ENCODE results near the gene ZMIZ1.

The ZMIZ1 gene

GRCh38 chr10:79166312-79166721 is 97.6 kb downstream of the ZMIZ1 start:
- in situ Hi-C loops (cut with MboI; ENCODE audit: low sequenced_read_pairs), result no loop called here

- in situ Hi-C loops (cut with MboI; ENCODE audit: low sequenced_read_pairs), result no loop called here
Observed at GRCh38 chr10:79166741-79167140, 98.0 kb downstream of the ZMIZ1 start.

- in situ Hi-C loops (cut with MboI; ENCODE audit: low sequenced_read_pairs), result no loop called here
Observed at GRCh38 chr10:79167537-79167936, 98.8 kb downstream of the ZMIZ1 start.

- in situ Hi-C loops (cut with MboI; ENCODE audit: low sequenced_read_pairs), result no loop called here
Observed at GRCh38 chr10:79168210-79168609, 99.4 kb downstream of the ZMIZ1 start.

- in situ Hi-C loops (cut with MboI; ENCODE audit: low sequenced_read_pairs), result no loop called here
Observed at GRCh38 chr10:79170226-79170752, 101.5 kb downstream of the ZMIZ1 start.

- in situ Hi-C loops (cut with MboI; ENCODE audit: low sequenced_read_pairs), result no loop called here
Observed at GRCh38 chr10:79170993-79171392, 102.2 kb downstream of the ZMIZ1 start.

GRCh38 chr10:79171504-79171903 is 102.7 kb downstream of the ZMIZ1 start:
- in situ Hi-C loops (cut with MboI; ENCODE audit: low sequenced_read_pairs), result no loop called here

GRCh38 chr10:79172881-79173280 is 104.1 kb downstream of the ZMIZ1 start:
- in situ Hi-C loops (cut with MboI; ENCODE audit: low sequenced_read_pairs), result no loop called here

GRCh38 chr10:79173582-79174262 is 105.0 kb downstream of the ZMIZ1 start:
- in situ Hi-C loops (cut with MboI; ENCODE audit: low sequenced_read_pairs), result no loop called here

GRCh38 chr10:79176052-79176501 is 107.3 kb downstream of the ZMIZ1 start:
- in situ Hi-C loops (cut with MboI; ENCODE audit: low sequenced_read_pairs), result loop anchor here (25.0 kb wide), 1 partner anchor 414 kb away; no protein-coding TSS in a partner anchor

GRCh38 chr10:79176949-79177602 is 108.3 kb downstream of the ZMIZ1 start:
- in situ Hi-C loops (cut with MboI; ENCODE audit: low sequenced_read_pairs), result loop anchor here (25.0 kb wide), 1 partner anchor 415 kb away; no protein-coding TSS in a partner anchor

- in situ Hi-C loops (cut with MboI; ENCODE audit: low sequenced_read_pairs), result loop anchor here (25.0 kb wide), 1 partner anchor 416 kb away; no protein-coding TSS in a partner anchor
Observed at GRCh38 chr10:79178070-79178576, 109.4 kb downstream of the ZMIZ1 start.

- in situ Hi-C loops (cut with MboI; ENCODE audit: low sequenced_read_pairs), result loop anchor here (25.0 kb wide), 1 partner anchor 416 kb away; no protein-coding TSS in a partner anchor
Observed at GRCh38 chr10:79178614-79179163, 109.9 kb downstream of the ZMIZ1 start.

GRCh38 chr10:79179164-79179956 is 110.6 kb downstream of the ZMIZ1 start:
- in situ Hi-C loops (cut with MboI; ENCODE audit: low sequenced_read_pairs), result loop anchor here (25.0 kb wide), 1 partner anchor 417 kb away; no protein-coding TSS in a partner anchor

GRCh38 chr10:79179957-79180309 is 111.2 kb downstream of the ZMIZ1 start:
- in situ Hi-C loops (cut with MboI; ENCODE audit: low sequenced_read_pairs), result loop anchor here (25.0 kb wide), 1 partner anchor 418 kb away; no protein-coding TSS in a partner anchor

- in situ Hi-C loops (cut with MboI; ENCODE audit: low sequenced_read_pairs), result loop anchor here (25.0 kb wide), 1 partner anchor 418 kb away; no protein-coding TSS in a partner anchor
Observed at GRCh38 chr10:79180414-79181221, 111.9 kb downstream of the ZMIZ1 start.

- in situ Hi-C loops (cut with MboI; ENCODE audit: low sequenced_read_pairs), result loop anchor here (25.0 kb wide), 1 partner anchor 419 kb away; no protein-coding TSS in a partner anchor
Observed at GRCh38 chr10:79181227-79181626, 112.5 kb downstream of the ZMIZ1 start.

- in situ Hi-C loops (cut with MboI; ENCODE audit: low sequenced_read_pairs), result loop anchor here (25.0 kb wide), 1 partner anchor 420 kb away; no protein-coding TSS in a partner anchor
Observed at GRCh38 chr10:79181698-79182521, 113.1 kb downstream of the ZMIZ1 start.
